Loucy (cell line): ENCODE results near the gene RASGRP2.

Experiments used
- H2AFZ ChIP-seq: fragments of 200-600 bp; sonication (generic); 2 replicates; pipeline ENCODE4 v1.6.0; 2016; ENCODE audit warnings: antibody characterized with exemption, mild to moderate bottlenecking, low read length, moderate library complexity
- H3F3A ChIP-seq: fragments of 200-600 bp; 2 replicates; pipeline ENCODE4 v1.6.0; 2016; ENCODE audit warnings: antibody characterized with exemption, low read depth, mild to moderate bottlenecking
- H3K27me3 ChIP-seq: fragments of 200-600 bp; sonication (generic); 2 replicates; pipeline ENCODE4 v1.6.1; 2014; ENCODE audit warnings: low read length, mild to moderate bottlenecking; ENCODE audit not compliant: insufficient read depth, poor library complexity, severe bottlenecking
- H3K36me3 ChIP-seq: fragments of 200-600 bp; sonication (generic); 2 replicates; pipeline ENCODE4 v1.6.1; 2016; ENCODE audit warnings: low read length; ENCODE audit not compliant: insufficient read depth
- H3K4me1 ChIP-seq: fragments of 200-600 bp; sonication (generic); 2 replicates; pipeline ENCODE4 v1.5.1; 2014; ENCODE audit warnings: low read length, mild to moderate bottlenecking; ENCODE audit not compliant: insufficient read depth, poor library complexity, severe bottlenecking
- H3K4me2 ChIP-seq: fragments of 200-600 bp; sonication (generic); 2 replicates; pipeline ENCODE4 v1.6.0; 2014; ENCODE audit warnings: antibody characterized with exemption, low read length, low read depth, mild to moderate bottlenecking; ENCODE audit not compliant: poor library complexity, severe bottlenecking
- H3K4me3 ChIP-seq: fragments of 200-600 bp; sonication (generic); 2 replicates; pipeline ENCODE4 v1.5.1; 2014; ENCODE audit warnings: low read length, mild to moderate bottlenecking, mixed read lengths; ENCODE audit not compliant: poor library complexity, severe bottlenecking
- H3K79me2 ChIP-seq: fragments of 200-600 bp; sonication (generic); 2 replicates; pipeline ENCODE4 v1.6.1; 2014; ENCODE audit warnings: low read length; ENCODE audit not compliant: insufficient read depth
- H3K9ac ChIP-seq: fragments of 200-600 bp; sonication (generic); 2 replicates; pipeline ENCODE4 v1.6.0; 2014; ENCODE audit warnings: mild to moderate bottlenecking, low read depth, low read length, moderate library complexity; ENCODE audit not compliant: poor library complexity, severe bottlenecking
- H3K9me2 ChIP-seq: fragments of 200-600 bp; sonication (generic); replicated peaks from 2 replicates; pipeline ENCODE4 v1.6.1; 2016; ENCODE audit warnings: low read depth, low read length, mixed read lengths
- H3K9me3 ChIP-seq: fragments of 200-600 bp; sonication (generic); 2 replicates; pipeline ENCODE4 v1.6.1; 2014; ENCODE audit warnings: mild to moderate bottlenecking, antibody characterized with exemption, low read length, low read depth; ENCODE audit not compliant: insufficient read depth
- H4K20me1 ChIP-seq: fragments of 200-600 bp; sonication (generic); 2 replicates; pipeline ENCODE4 v1.6.0; 2014; ENCODE audit warnings: antibody characterized with exemption, low read length, mild to moderate bottlenecking; ENCODE audit not compliant: insufficient read depth, poor library complexity, severe bottlenecking
- EZH2phosphoT487 ChIP-seq: fragments of 200-600 bp; IDR thresholded peaks from 2 replicates; pipeline ENCODE4 v1.6.1; 2018; ENCODE audit warnings: antibody characterized with exemption, mild to moderate bottlenecking, moderate library complexity, borderline replicate concordance
- TF ChIP-seq, protein P1 (sequence below): fragments of 200-600 bp; sonication (generic); conservative IDR thresholded peaks from 2 replicates; pipeline ENCODE4 v1.5.1; 2014; ENCODE audit warnings: mild to moderate bottlenecking, antibody characterized with exemption, low read length

Gene RASGRP2

DNA sequence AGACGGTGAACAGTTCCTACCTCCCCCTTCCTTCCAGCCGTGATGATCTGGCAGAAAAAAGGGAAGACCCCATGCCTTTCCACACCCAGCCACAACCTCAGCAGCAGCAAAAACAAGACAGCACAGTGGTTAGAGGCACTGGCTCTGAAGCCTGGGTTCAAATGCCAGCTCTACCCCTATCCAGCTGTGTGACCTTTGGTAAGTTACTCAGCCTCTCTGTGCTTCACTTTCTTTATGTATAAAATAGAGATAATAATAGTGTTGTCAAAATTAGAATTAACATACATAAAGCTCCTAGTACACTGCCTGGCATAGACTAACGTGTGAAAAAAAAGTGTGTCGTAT, 25.2 kb downstream of the RASGRP2 start:
- no peak for TF ChIP-seq EZH2phosphoT487
- TF ChIP-seq, protein P1, sequence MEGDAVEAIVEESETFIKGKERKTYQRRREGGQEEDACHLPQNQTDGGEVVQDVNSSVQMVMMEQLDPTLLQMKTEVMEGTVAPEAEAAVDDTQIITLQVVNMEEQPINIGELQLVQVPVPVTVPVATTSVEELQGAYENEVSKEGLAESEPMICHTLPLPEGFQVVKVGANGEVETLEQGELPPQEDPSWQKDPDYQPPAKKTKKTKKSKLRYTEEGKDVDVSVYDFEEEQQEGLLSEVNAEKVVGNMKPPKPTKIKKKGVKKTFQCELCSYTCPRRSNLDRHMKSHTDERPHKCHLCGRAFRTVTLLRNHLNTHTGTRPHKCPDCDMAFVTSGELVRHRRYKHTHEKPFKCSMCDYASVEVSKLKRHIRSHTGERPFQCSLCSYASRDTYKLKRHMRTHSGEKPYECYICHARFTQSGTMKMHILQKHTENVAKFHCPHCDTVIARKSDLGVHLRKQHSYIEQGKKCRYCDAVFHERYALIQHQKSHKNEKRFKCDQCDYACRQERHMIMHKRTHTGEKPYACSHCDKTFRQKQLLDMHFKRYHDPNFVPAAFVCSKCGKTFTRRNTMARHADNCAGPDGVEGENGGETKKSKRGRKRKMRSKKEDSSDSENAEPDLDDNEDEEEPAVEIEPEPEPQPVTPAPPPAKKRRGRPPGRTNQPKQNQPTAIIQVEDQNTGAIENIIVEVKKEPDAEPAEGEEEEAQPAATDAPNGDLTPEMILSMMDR, result no peak
- no peaks in the 10 kb centered on the region for H3K9me3 ChIP-seq
- H3K36me3 ChIP-seq, result no peaks in the 10 kb centered on the region
- H3K4me3 ChIP-seq, result no peak overlapping the region
- H3K4me2 ChIP-seq, result no peak overlapping the region
- no peak overlapping the region for H2AFZ ChIP-seq
- H3K9ac ChIP-seq, result no peak overlapping the region
- peaks cover 6% of the 10 kb centered on the region for H3K4me1 ChIP-seq
- no peaks in the 10 kb centered on the region for H3K79me2 ChIP-seq
- H3F3A ChIP-seq, result no peaks in the 10 kb centered on the region
- H3K27me3 ChIP-seq, result no peaks in the 10 kb centered on the region
- no peaks in the 10 kb centered on the region for H4K20me1 ChIP-seq
- H3K9me2 ChIP-seq, result no peaks in the 10 kb centered on the region

DNA sequence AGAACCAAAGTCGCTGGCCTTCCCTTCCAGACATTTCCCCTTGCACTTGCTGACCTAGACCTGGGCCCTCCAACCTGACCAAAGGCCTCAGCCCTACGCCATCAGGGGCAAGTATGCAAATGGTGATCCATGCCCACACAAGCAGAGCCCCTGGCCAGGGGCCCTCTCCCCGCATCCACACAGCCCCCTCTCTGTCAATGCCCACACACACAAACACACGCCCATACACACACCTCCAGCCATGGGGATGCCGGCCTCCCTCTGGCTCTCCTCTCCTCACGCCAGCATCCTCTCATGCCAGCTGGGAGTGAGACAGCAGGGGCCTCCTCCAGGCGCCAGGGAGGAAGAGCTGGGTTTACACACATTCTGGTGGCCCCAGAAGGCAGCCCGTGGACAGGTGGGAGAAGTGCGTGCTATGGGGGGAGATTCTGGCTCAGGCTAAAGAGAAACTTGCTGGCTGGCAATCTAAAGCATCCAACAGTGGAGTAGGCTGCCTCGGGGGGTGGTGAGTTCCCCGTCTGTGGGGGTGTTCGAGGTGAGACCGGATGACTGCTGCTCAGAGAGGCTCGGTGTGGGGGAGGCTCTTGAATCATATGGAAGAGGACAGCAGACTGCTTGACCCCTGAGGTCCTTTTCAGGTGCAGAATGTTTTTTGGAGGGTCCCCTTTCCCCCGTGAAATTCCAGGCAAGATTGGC, 25.7 kb downstream of the RASGRP2 start:
- no peak overlapping the region for H3K9ac ChIP-seq
- H3K9me3 ChIP-seq, result no peaks in the 10 kb centered on the region
- TF ChIP-seq, protein P1, result no peak
- no peak for TF ChIP-seq EZH2phosphoT487
- H3K27me3 ChIP-seq, result no peaks in the 10 kb centered on the region
- no peaks in the 10 kb centered on the region for H3K36me3 ChIP-seq
- peaks cover 1% of the 10 kb centered on the region for H3K4me1 ChIP-seq
- H2AFZ ChIP-seq, result no peak overlapping the region
- no peaks in the 10 kb centered on the region for H4K20me1 ChIP-seq
- H3K4me2 ChIP-seq, result no peak overlapping the region
- H3F3A ChIP-seq, result no peaks in the 10 kb centered on the region
- H3K9me2 ChIP-seq, result no peaks in the 10 kb centered on the region
- H3K4me3 ChIP-seq, result no peak overlapping the region
- H3K79me2 ChIP-seq, result no peaks in the 10 kb centered on the region

DNA sequence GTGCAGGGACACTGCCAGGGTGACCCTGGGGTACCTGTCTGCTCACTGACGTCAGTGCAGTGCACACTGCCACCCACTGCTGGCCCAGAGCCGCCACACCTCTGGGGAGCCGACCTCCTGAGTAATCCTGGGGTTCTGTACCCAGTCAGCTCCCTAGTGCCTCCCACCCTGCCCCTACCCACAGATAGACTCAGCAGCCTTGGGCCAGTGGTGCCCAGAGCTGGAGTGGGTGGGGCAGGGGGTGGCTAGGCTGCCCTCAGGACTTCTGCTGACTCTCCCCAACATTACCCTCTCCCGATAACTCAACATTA, 26.7 kb downstream of the RASGRP2 start:
- H4K20me1 ChIP-seq, result no peaks in the 10 kb centered on the region
- H3K36me3 ChIP-seq, result no peaks in the 10 kb centered on the region
- H3K9me2 ChIP-seq, result no peaks in the 10 kb centered on the region
- no peak overlapping the region for H3K9ac ChIP-seq
- no peaks in the 10 kb centered on the region for H3K27me3 ChIP-seq
- H3K4me2 ChIP-seq, result no peak overlapping the region
- no peaks in the 10 kb centered on the region for H3K9me3 ChIP-seq
- H3F3A ChIP-seq, result no peaks in the 10 kb centered on the region
- TF ChIP-seq EZH2phosphoT487, result no peak
- TF ChIP-seq, protein P1, result peak; percentile 19; the same call in 1 of the 2 replicates
- no peaks in the 10 kb centered on the region for H3K4me1 ChIP-seq
- no peaks in the 10 kb centered on the region for H3K79me2 ChIP-seq
- no peak overlapping the region for H3K4me3 ChIP-seq
- no peak overlapping the region for H2AFZ ChIP-seq
